Erythroblast (primary cell): ENCODE results near the gene CAMP.

Source experiments
- DNase-seq, 2 experiments: peaks; one replicate each; lab custom pipeline; 2025; lab: John Stamatoyannopoulos, UW
- GATA1 ChIP-seq: IDR thresholded peaks from 2 replicates; pipeline ENCODE4 v1.6.1; 2011; ENCODE audit warnings: low read depth, mild to moderate bottlenecking, control low read depth, low read length, moderate library complexity
- POLR2A ChIP-seq: IDR thresholded peaks from 2 replicates; pipeline ENCODE4 v1.6.1; 2011; ENCODE audit warnings: mild to moderate bottlenecking, low read length

Gene CAMP

GRCh38 chr3:48225587-48225986, 2.3 kb downstream of the CAMP start:
- TF ChIP-seq GATA1 (no peak), POLR2A (no peak)
- DNase-seq, result no peak

GRCh38 chr3:48226939-48227338, 3.6 kb downstream of the CAMP start:
- no peak for DNase-seq
- no peak for TF ChIP-seq POLR2A
- TF ChIP-seq GATA1, result no peak

GRCh38 chr3:48232232-48232631, 8.9 kb downstream of the CAMP start:
- no peak for DNase-seq
- TF ChIP-seq POLR2A (no peak), GATA1 (no peak)

- DNase-seq, result peak; percentile 58 to 60
- no peak for TF ChIP-seq GATA1
- no peak for TF ChIP-seq POLR2A
These were observed 9.4 kb downstream of the CAMP start for GRCh38 chr3:48232734-48233133.

GRCh38 chr3:48233542-48233941, 10.2 kb downstream of the CAMP start:
- TF ChIP-seq POLR2A (no peak), GATA1 (no peak)
- DNase-seq, result no peak

- TF ChIP-seq GATA1, result no peak
- no peak for TF ChIP-seq POLR2A
- DNase-seq, result no peak
These were observed 13.2 kb downstream of the CAMP start for GRCh38 chr3:48236531-48236930.

GRCh38 chr3:48238531-48239085, 15.3 kb downstream of the CAMP start:
- no peak for TF ChIP-seq POLR2A
- no peak for TF ChIP-seq GATA1
- no peak for DNase-seq

- DNase-seq, result no peak
- TF ChIP-seq POLR2A (no peak), GATA1 (no peak)
These were observed 17.0 kb downstream of the CAMP start for GRCh38 chr3:48240000-48240963.

- DNase-seq, result no peak
- TF ChIP-seq POLR2A (no peak), GATA1 (no peak)
These were observed 18.6 kb downstream of the CAMP start for GRCh38 chr3:48241796-48242455.

GRCh38 chr3:48243886-48244285, 20.6 kb downstream of the CAMP start:
- TF ChIP-seq GATA1 (no peak), POLR2A (no peak)
- no peak for DNase-seq

GRCh38 chr3:48244461-48244860, 21.2 kb downstream of the CAMP start:
- DNase-seq, result no peak
- TF ChIP-seq GATA1 (no peak), POLR2A (no peak)

- no peak for TF ChIP-seq GATA1
- no peak for TF ChIP-seq POLR2A
- DNase-seq, result no peak
These were observed 21.8 kb downstream of the CAMP start for GRCh38 chr3:48245136-48245535.

GRCh38 chr3:48247401-48247811, 24.1 kb downstream of the CAMP start:
- peak in 1 of 2 experiments; percentile 12 for DNase-seq
- TF ChIP-seq POLR2A (no peak), GATA1 (no peak)

- no peak for DNase-seq
- no peak for TF ChIP-seq GATA1
- TF ChIP-seq POLR2A, result no peak
These were observed 25.0 kb downstream of the CAMP start for GRCh38 chr3:48248095-48248850.
